NCI-H1694 treated with DMSO at 0.1 percent for 48 hours (cell line): Measurements from ENCODE around the gene GLS2.
"Not testable (repeated sequence)": the region's sequence is repeated elsewhere in the genome, so short reads cannot be mapped to it uniquely, and the experiment has no call there.

Experiments used
- DNase-seq: peaks from one replicate; lab custom pipeline; 2025; lab: John Stamatoyannopoulos, UW

Gene GLS2

GRCh38 chr12:56488041-56488955, at the start of gene GLS2:
Gene GLS2, minus strand, starts transcription at chr12:56488161. Its CDS starts 43 bp downstream, at chr12:56488118.
- DNase-seq: peak; percentile 50

- DNase-seq: no peak
Measured at GRCh38 chr12:56537546-56537945, 49.6 kb upstream of the GLS2 start.

GRCh38 chr12:56530390-56531055, 42.6 kb upstream of the GLS2 start:
- no peak for DNase-seq

GRCh38 chr12:56529656-56530055, 41.7 kb upstream of the GLS2 start:
- DNase-seq: no peak

GRCh38 chr12:56528846-56529245, 40.9 kb upstream of the GLS2 start:
- no peak for DNase-seq

GRCh38 chr12:56522411-56523193, 34.6 kb upstream of the GLS2 start:
- no peak for DNase-seq

GRCh38 chr12:56521590-56522371, 33.8 kb upstream of the GLS2 start, which contains the start of gene RBMS2:
Gene RBMS2, plus strand, starts transcription at chr12:56521820. Its CDS starts 204 bp downstream, at chr12:56522024.
- peak; percentile 4 for DNase-seq

- no peak for DNase-seq
Measured at GRCh38 chr12:56521209-56521589, 33.2 kb upstream of the GLS2 start.

GRCh38 chr12:56520506-56520905, 32.5 kb upstream of the GLS2 start:
- no peak for DNase-seq

- no peak for DNase-seq
Measured at GRCh38 chr12:56520048-56520447, 32.1 kb upstream of the GLS2 start.

- DNase-seq: no peak
Measured at GRCh38 chr12:56518570-56518969, 30.6 kb upstream of the GLS2 start.

GRCh38 chr12:56517854-56518253, 29.9 kb upstream of the GLS2 start:
- no peak for DNase-seq

GRCh38 chr12:56514014-56514318, 26.0 kb upstream of the GLS2 start:
- not testable (repeated sequence) for DNase-seq

- DNase-seq: no peak
Measured at GRCh38 chr12:56510786-56511185, 22.8 kb upstream of the GLS2 start.

GRCh38 chr12:56499879-56500278, 11.9 kb upstream of the GLS2 start:
- DNase-seq: not testable (repeated sequence)

- not testable (repeated sequence) for DNase-seq
Measured at GRCh38 chr12:56499452-56499851, 11.5 kb upstream of the GLS2 start.

- not testable (repeated sequence) for DNase-seq
Measured at GRCh38 chr12:56498126-56498902, 10.4 kb upstream of the GLS2 start.

GRCh38 chr12:56496704-56497103, 8.7 kb upstream of the GLS2 start:
- DNase-seq: not testable (repeated sequence)

- not testable (repeated sequence) for DNase-seq
Measured at GRCh38 chr12:56494481-56494880, 6.5 kb upstream of the GLS2 start.

- DNase-seq: not testable (repeated sequence)
Measured at GRCh38 chr12:56494106-56494415, 6.1 kb upstream of the GLS2 start.
